Smooth muscle cell (in vitro differentiated cells): ENCODE results near the gene RAP1B. TPM values are rescaled to one million over a fixed set of nuclear protein-coding genes. Genes with fewer than 3 reads are reported as not detected.

Source experiments
- DNase-seq: peaks from one replicate; lab custom pipeline; 2025; ENCODE audit not compliant: unreplicated experiment; lab: John Stamatoyannopoulos, UW
- H2AFZ ChIP-seq: fragments of 200-600 bp; sonication (generic); 2 replicates; pipeline ENCODE4 v1.6.0; 2016; ENCODE audit warnings: antibody characterized with exemption, low read depth, mild to moderate bottlenecking
- H3F3A ChIP-seq: fragments of 200-600 bp; sonication (generic); 2 replicates; pipeline ENCODE4 v1.6.0; 2017; ENCODE audit warnings: antibody characterized with exemption, low read depth
- H3K27ac ChIP-seq: fragments of 200-600 bp; sonication (generic); 2 replicates; pipeline ENCODE4 v1.5.1; 2016; ENCODE audit warnings: low read depth, mild to moderate bottlenecking
- H3K27me3 ChIP-seq: fragments of 200-600 bp; sonication (generic); 2 replicates; pipeline ENCODE4 v1.6.1; 2016; ENCODE audit warnings: low read depth, mild to moderate bottlenecking
- H3K36me3 ChIP-seq: fragments of 200-600 bp; sonication (generic); 2 replicates; pipeline ENCODE4 v1.5.1; 2016; ENCODE audit warnings: low read depth
- H3K4me1 ChIP-seq: fragments of 200-600 bp; sonication (generic); 2 replicates; pipeline ENCODE4 v1.5.1; 2016; ENCODE audit warnings: low read depth
- H3K4me2 ChIP-seq: fragments of 200-600 bp; sonication (generic); 2 replicates; pipeline ENCODE4 v1.6.0; 2016; ENCODE audit warnings: mild to moderate bottlenecking
- H3K4me3 ChIP-seq: fragments of 200-600 bp; sonication (generic); 2 replicates; pipeline ENCODE4 v1.5.1; 2016; ENCODE audit warnings: mild to moderate bottlenecking
- H3K79me2 ChIP-seq: fragments of 200-600 bp; sonication (generic); 2 replicates; pipeline ENCODE4 v1.6.0; 2016; ENCODE audit warnings: low read depth, mild to moderate bottlenecking
- H3K9ac ChIP-seq: fragments of 200-600 bp; sonication (generic); 2 replicates; pipeline ENCODE4 v1.6.0; 2016; ENCODE audit warnings: low read depth
- H3K9me3 ChIP-seq: fragments of 200-600 bp; sonication (generic); replicated peaks from 2 replicates; pipeline ENCODE4 v1.5.1; 2016; ENCODE audit warnings: low read depth
- H4K20me1 ChIP-seq: fragments of 200-600 bp; sonication (generic); 2 replicates; pipeline ENCODE4 v1.6.0; 2016; ENCODE audit warnings: low read depth
- WGBS: methylation state at CpG from one replicate; pipeline ENCODE4 v1.1.7; 2016; ENCODE audit warnings: low lambda C conversion rate; 5-methylcytosine and 5-hydroxymethylcytosine counted together
- polyA plus RNA-seq: library from polyadenylated mRNA; unstranded; fragments of >200 nt; fragmentation: Nextera tagmentation; extraction: Ambion mirVana; gene quantifications from 2 replicates; pipeline ENCODE4 v1.2.1, GENCODE V29; 2016
- total RNA-seq: library from RNA; depleted of rRNA; stranded (reverse); fragments of >200 nt; gene quantifications from 2 replicates; pipeline ENCODE4 v1.2.3, GENCODE V29; 2014
- TF ChIP-seq, protein P1 (sequence below): fragments of 200-600 bp; sonication (generic); IDR thresholded peaks from 2 replicates; pipeline ENCODE4 v1.5.1; 2017; ENCODE audit warnings: borderline replicate concordance, mild to moderate bottlenecking, antibody characterized with exemption; ENCODE audit not compliant: insufficient read depth, poor library complexity, severe bottlenecking

Gene RAP1B
- total and polyA plus RNA-seq, 2 experiments from 2014 or later, result 236 to 275 TPM

DNA sequence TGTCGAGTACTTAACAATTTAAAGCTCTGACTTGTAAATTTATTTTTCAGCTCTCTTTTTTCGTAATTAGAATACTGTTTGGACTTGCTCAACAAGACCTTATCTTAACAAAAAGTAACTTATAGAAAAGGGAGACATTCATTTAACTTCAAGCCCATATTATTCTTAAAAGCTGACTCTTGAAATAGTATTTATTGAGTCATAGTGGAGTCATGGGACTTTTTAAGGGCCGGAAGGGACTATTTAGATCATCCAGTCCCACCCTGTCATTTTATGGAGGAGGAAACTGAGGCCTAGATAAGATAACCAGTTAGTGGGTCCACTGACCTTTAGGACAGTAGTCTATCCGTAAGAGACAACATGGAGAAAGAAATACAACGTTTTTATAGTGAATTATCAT, 1.5 kb downstream of the RAP1B start:
- Histone ChIP-seq H2AFZ (no peak overlapping the region), H3K79me2 (peaks cover 61% of the 10 kb centered on the region), H3K4me3 (peak overlapping the region; percentile 99), H3K9ac (peak overlapping the region; percentile 97), H3K9me3 (no peaks in the 10 kb centered on the region), H3K4me2 (peak overlapping the region; percentile 97), H4K20me1 (peaks cover 60% of the 10 kb centered on the region), H3K27ac (peak overlapping the region; percentile 91), H3K36me3 (no peaks in the 10 kb centered on the region), H3K27me3 (no peaks in the 10 kb centered on the region), H3F3A (peaks cover 9% of the 10 kb centered on the region), H3K4me1 (peaks cover 44% of the 10 kb centered on the region)
- WGBS, result 12% methylated on average over 5 of the region's 5 CpGs
- TF ChIP-seq, protein P1, sequence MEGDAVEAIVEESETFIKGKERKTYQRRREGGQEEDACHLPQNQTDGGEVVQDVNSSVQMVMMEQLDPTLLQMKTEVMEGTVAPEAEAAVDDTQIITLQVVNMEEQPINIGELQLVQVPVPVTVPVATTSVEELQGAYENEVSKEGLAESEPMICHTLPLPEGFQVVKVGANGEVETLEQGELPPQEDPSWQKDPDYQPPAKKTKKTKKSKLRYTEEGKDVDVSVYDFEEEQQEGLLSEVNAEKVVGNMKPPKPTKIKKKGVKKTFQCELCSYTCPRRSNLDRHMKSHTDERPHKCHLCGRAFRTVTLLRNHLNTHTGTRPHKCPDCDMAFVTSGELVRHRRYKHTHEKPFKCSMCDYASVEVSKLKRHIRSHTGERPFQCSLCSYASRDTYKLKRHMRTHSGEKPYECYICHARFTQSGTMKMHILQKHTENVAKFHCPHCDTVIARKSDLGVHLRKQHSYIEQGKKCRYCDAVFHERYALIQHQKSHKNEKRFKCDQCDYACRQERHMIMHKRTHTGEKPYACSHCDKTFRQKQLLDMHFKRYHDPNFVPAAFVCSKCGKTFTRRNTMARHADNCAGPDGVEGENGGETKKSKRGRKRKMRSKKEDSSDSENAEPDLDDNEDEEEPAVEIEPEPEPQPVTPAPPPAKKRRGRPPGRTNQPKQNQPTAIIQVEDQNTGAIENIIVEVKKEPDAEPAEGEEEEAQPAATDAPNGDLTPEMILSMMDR, result no peak
- no peak for DNase-seq

DNA sequence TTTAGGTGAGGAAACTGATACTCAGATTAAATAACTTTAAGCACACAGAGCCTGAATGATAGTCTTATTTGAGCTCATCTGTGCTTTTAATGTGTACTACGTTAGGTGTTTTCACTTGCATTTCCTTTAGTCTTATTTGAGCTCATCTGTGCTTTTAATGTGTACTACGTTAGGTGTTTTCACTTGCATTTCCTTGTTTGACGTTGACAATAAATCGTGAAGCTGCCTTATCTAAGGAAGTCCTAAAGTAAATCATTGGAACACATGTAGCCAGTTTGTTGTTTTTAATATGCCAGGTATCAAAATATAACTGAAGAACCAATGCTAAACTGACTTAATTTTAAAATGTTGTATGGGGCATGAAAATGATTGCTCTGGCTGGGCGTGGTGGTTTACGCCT, 2.0 kb downstream of the RAP1B start:
- no peaks in the 10 kb centered on the region for H3K27me3 ChIP-seq
- H3K36me3 ChIP-seq, result no peaks in the 10 kb centered on the region
- H2AFZ ChIP-seq, result no peak overlapping the region
- peak overlapping the region; percentile 97 for H3K4me2 ChIP-seq
- peak overlapping the region; percentile 99 for H3K4me3 ChIP-seq
- H3K9me3 ChIP-seq, result no peaks in the 10 kb centered on the region
- peaks cover 9% of the 10 kb centered on the region for H3F3A ChIP-seq
- WGBS, result 72% methylated on average over 6 of the region's 6 CpGs
- TF ChIP-seq, protein P1, result no peak
- peaks cover 48% of the 10 kb centered on the region for H3K4me1 ChIP-seq
- peaks cover 65% of the 10 kb centered on the region for H4K20me1 ChIP-seq
- H3K79me2 ChIP-seq, result peaks cover 66% of the 10 kb centered on the region
- peak overlapping the region; percentile 97 for H3K9ac ChIP-seq
- H3K27ac ChIP-seq, result peak overlapping the region; percentile 91
- no peak for DNase-seq

DNA sequence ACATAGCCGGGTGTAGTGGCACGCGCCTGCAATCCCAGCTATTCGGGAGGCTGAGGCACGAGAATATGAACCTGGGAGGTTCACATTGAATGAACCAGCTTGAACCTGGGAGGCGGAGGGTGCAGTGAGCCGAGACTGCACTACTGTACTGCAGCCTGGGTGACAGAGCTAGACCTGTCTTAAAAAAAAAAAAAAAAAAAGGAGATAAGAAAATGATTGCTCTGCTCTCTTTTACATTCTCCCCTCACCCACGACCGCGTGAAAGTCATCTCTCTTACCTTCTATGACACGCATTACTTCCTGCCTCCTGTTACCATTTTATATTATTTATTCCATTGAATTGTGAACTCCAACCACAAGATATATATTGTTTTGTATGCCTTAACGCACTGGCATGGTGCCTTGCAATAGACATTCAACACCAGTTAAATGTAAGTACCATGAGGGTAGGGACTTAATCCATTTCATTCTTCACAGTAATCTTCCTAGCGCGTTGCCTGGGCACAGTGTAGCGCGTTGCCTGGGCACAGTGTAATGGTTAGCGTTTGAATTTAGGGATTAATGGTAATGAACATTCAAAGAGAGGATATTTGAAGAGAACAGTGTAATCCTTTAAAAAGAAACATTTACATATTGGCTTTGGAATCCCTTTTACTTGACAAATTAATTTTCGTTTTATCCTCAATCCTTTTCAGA, 2.7 kb downstream of the RAP1B start:
- WGBS, result 86% methylated on average over 18 of the region's 18 CpGs
- H4K20me1 ChIP-seq, result peaks cover 71% of the 10 kb centered on the region

More for the DNA sequence above, 2.7 kb downstream of the RAP1B start:
- no peaks in the 10 kb centered on the region for H3K36me3 ChIP-seq
- peak overlapping the region; percentile 91 for H3K27ac ChIP-seq
- TF ChIP-seq, protein P1, result no peak
- peaks cover 72% of the 10 kb centered on the region for H3K79me2 ChIP-seq
- peak overlapping the region; percentile 99 for H3K4me3 ChIP-seq
- no peak overlapping the region for H3K9ac ChIP-seq
- peaks cover 48% of the 10 kb centered on the region for H3K4me1 ChIP-seq
- no peak for DNase-seq
- no peaks in the 10 kb centered on the region for H3K9me3 ChIP-seq
- H3K4me2 ChIP-seq, result peak overlapping the region; percentile 97
- H2AFZ ChIP-seq, result no peak overlapping the region
- no peaks in the 10 kb centered on the region for H3K27me3 ChIP-seq
- peaks cover 10% of the 10 kb centered on the region for H3F3A ChIP-seq
